Fibroblast of lung (primary cell): Measurements from ENCODE around the gene CREB5. TPM values are rescaled to one million over a fixed set of nuclear protein-coding genes. Genes with fewer than 3 reads are reported as not detected.
A peak's percentile ranks its signal among the peaks of the same experiment; 100 is the strongest.

Experiments
- DNase-seq, 2 donors: peaks; one replicate each; pipeline versions ENCODE4 v3.0.0 to v3.0.0-alpha.2; 2010; ENCODE audit warnings: low read depth in 2 of 2
- H2AFZ ChIP-seq: 2 replicates; pipeline ENCODE4 v1.5.1; 2012; ENCODE audit warnings: low read length, control low read depth, inconsistent platforms
- H3K27ac ChIP-seq: 2 replicates; pipeline ENCODE4 v1.5.1; 2011; ENCODE audit warnings: low read length, control low read depth; ENCODE audit not compliant: insufficient read depth
- H3K27me3 ChIP-seq: 2 replicates; pipeline ENCODE4 v1.5.1; 2011; ENCODE audit warnings: mild to moderate bottlenecking, low read length; ENCODE audit not compliant: control insufficient read depth, insufficient read depth
- H3K36me3 ChIP-seq: 2 replicates; pipeline ENCODE4 v1.5.1; 2011; ENCODE audit warnings: low read length; ENCODE audit not compliant: control insufficient read depth, insufficient read depth
- H3K4me1 ChIP-seq: 2 replicates; pipeline ENCODE4 v1.5.1; 2011; ENCODE audit warnings: low read length; ENCODE audit not compliant: control insufficient read depth, insufficient read depth; ENCODE audit errors: extremely low read depth
- H3K4me2 ChIP-seq: 2 replicates; pipeline ENCODE4 v1.5.1; 2011; ENCODE audit warnings: low read length, control low read depth; ENCODE audit not compliant: insufficient read depth; ENCODE audit errors: extremely low read depth
- H3K4me3 ChIP-seq, 4 experiments: fragments of 200-600 bp in 1 of 4; sonication (generic) in 1 of 4; replicated peaks in 1 of 4; 2 replicates each; pipeline ENCODE4 v1.5.1; 2011 to 2016; ENCODE audit warnings: low read length in 4 of 4, low read depth in 3 of 4, mild to moderate bottlenecking in 3 of 4, control low read depth in 2 of 4, inconsistent platforms in 1 of 4, mixed read lengths in 1 of 4; ENCODE audit not compliant: insufficient read depth in 1 of 4; ENCODE audit errors: control extremely low read depth in 1 of 4
- H3K79me2 ChIP-seq: 2 replicates; pipeline ENCODE4 v1.5.1; 2012; ENCODE audit warnings: mild to moderate bottlenecking, low read length, inconsistent platforms; ENCODE audit not compliant: control insufficient read depth, insufficient read depth
- H3K9ac ChIP-seq: 2 replicates; pipeline ENCODE4 v1.5.1; 2011; ENCODE audit warnings: mild to moderate bottlenecking, low read length, control low read depth; ENCODE audit not compliant: insufficient read depth
- H3K9me3 ChIP-seq: 2 replicates; pipeline ENCODE4 v1.5.1; 2012; ENCODE audit warnings: low read depth, low read length; ENCODE audit not compliant: control insufficient read depth, insufficient read depth
- H4K20me1 ChIP-seq: 2 replicates; pipeline ENCODE4 v1.5.1; 2011; ENCODE audit warnings: low read length; ENCODE audit not compliant: control insufficient read depth, insufficient read depth; ENCODE audit errors: extremely low read depth
- EZH2 ChIP-seq: IDR thresholded peaks from 2 replicates; pipeline ENCODE4 v1.5.1; 2012; ENCODE audit warnings: low read length, control low read depth, mild to moderate bottlenecking; ENCODE audit errors: missing control alignments
- polyA plus RNA-seq, 2 donors: library from polyadenylated mRNA; depleted of rRNA in 1 of 2; stranded (reverse) in 1 of 2; unstranded in 1 of 2; fragments of >200 nt; gene quantifications; 2 replicates each; pipeline ENCODE4 v1.2.1, GENCODE V29; 2011 to 2012; ENCODE audit warnings: missing spikeins in 1 of 2
- total RNA-seq: library from RNA; depleted of rRNA; stranded (reverse); fragments of >200 nt; gene quantifications from 2 replicates; pipeline ENCODE4 v1.2.1, GENCODE V29; 2014
- TF ChIP-seq, protein P1 (sequence below), 2 donors: IDR thresholded peaks in 1 of 2; conservative IDR thresholded peaks in 1 of 2; 1 replicate in 1 of 2; 2 replicates in 1 of 2; pipeline ENCODE4 v1.5.1; 2011 to 2012; ENCODE audit warnings: low read length in 2 of 2, control low read depth in 1 of 2, inconsistent platforms in 1 of 2, low read depth in 1 of 2, mild to moderate bottlenecking in 1 of 2

Gene CREB5
- total and polyA plus RNA-seq, 2 donors (not counting 1 experiment from before 2014, with no cell fraction given), result 8.2 to 28.4 TPM

GRCh38 chr7:28686418-28686800, 274.1 kb downstream of the CREB5 start:
- Histone ChIP-seq H3K9ac (peak overlapping the region; percentile 70), H3K79me2 (no peaks in the 10 kb centered on the region), H3K4me3 (peak overlapping the region; percentile 56 to 81 (median 68)), H3K36me3 (no peaks in the 10 kb centered on the region), H3K4me2 (peak overlapping the region; percentile 93), H2AFZ (peak overlapping the region; percentile 17), H4K20me1 (no peaks in the 10 kb centered on the region), H3K4me1 (peaks cover 7% of the 10 kb centered on the region), H3K27me3 (no peaks in the 10 kb centered on the region), H3K27ac (peak overlapping the region; percentile 95), H3K9me3 (no peaks in the 10 kb centered on the region)
- no peak for TF ChIP-seq EZH2
- TF ChIP-seq, protein P1, sequence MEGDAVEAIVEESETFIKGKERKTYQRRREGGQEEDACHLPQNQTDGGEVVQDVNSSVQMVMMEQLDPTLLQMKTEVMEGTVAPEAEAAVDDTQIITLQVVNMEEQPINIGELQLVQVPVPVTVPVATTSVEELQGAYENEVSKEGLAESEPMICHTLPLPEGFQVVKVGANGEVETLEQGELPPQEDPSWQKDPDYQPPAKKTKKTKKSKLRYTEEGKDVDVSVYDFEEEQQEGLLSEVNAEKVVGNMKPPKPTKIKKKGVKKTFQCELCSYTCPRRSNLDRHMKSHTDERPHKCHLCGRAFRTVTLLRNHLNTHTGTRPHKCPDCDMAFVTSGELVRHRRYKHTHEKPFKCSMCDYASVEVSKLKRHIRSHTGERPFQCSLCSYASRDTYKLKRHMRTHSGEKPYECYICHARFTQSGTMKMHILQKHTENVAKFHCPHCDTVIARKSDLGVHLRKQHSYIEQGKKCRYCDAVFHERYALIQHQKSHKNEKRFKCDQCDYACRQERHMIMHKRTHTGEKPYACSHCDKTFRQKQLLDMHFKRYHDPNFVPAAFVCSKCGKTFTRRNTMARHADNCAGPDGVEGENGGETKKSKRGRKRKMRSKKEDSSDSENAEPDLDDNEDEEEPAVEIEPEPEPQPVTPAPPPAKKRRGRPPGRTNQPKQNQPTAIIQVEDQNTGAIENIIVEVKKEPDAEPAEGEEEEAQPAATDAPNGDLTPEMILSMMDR (conservative IDR thresholded peaks at IDR 0.05 in 1 of 2, IDR thresholded peaks at IDR 0.05 in 1 of 2; ENCODE audit: low read depth in 1 of 2, low read length in 2 of 2), result no peak
- DNase-seq, result peak; percentile 77 to 88

- peak overlapping the region; percentile 6 for H3K27ac ChIP-seq
- no peak for DNase-seq
- H3K9me3 ChIP-seq, result no peaks in the 10 kb centered on the region
- H3K79me2 ChIP-seq, result no peaks in the 10 kb centered on the region
- H4K20me1 ChIP-seq, result no peaks in the 10 kb centered on the region
- no peak overlapping the region for H3K9ac ChIP-seq
- no peaks in the 10 kb centered on the region for H3K27me3 ChIP-seq
- no peak for TF ChIP-seq EZH2
- TF ChIP-seq, protein P1 (conservative IDR thresholded peaks at IDR 0.05 in 1 of 2, IDR thresholded peaks at IDR 0.05 in 1 of 2; ENCODE audit: low read depth in 1 of 2, low read length in 2 of 2), result no peak
- peak overlapping the region; percentile 93 for H3K4me2 ChIP-seq
- H3K4me1 ChIP-seq, result peaks cover 7% of the 10 kb centered on the region
- H2AFZ ChIP-seq, result no peak overlapping the region
- peak overlapping the region; percentile 56 to 81 (median 68) for H3K4me3 ChIP-seq
- H3K36me3 ChIP-seq, result no peaks in the 10 kb centered on the region
These were observed 275.2 kb downstream of the CREB5 start for GRCh38 chr7:28687537-28687936.

GRCh38 chr7:28688174-28688573, 275.9 kb downstream of the CREB5 start:
- no peaks in the 10 kb centered on the region for H3K27me3 ChIP-seq
- H3K9ac ChIP-seq, result no peak overlapping the region
- no peak for TF ChIP-seq EZH2
- TF ChIP-seq, protein P1 (conservative IDR thresholded peaks at IDR 0.05 in 1 of 2, IDR thresholded peaks at IDR 0.05 in 1 of 2; ENCODE audit: low read depth in 1 of 2, low read length in 2 of 2), result no peak
- no peaks in the 10 kb centered on the region for H3K36me3 ChIP-seq
- H2AFZ ChIP-seq, result no peak overlapping the region
- H3K4me3 ChIP-seq, result no peak overlapping the region
- no peaks in the 10 kb centered on the region for H4K20me1 ChIP-seq
- peaks cover 7% of the 10 kb centered on the region for H3K4me1 ChIP-seq
- H3K9me3 ChIP-seq, result no peaks in the 10 kb centered on the region
- H3K4me2 ChIP-seq, result peak overlapping the region; percentile 46
- H3K79me2 ChIP-seq, result no peaks in the 10 kb centered on the region
- H3K27ac ChIP-seq, result no peak overlapping the region
- DNase-seq, result no peak
